ENCODE data around the gene COL6A2. TPM values are rescaled to one million over a fixed set of nuclear protein-coding genes. Genes with fewer than 3 reads are reported as not detected.

COL6A2 gene
- total RNA-seq, 1 experiment from 2014 or later = 15.0 TPM

DNA sequence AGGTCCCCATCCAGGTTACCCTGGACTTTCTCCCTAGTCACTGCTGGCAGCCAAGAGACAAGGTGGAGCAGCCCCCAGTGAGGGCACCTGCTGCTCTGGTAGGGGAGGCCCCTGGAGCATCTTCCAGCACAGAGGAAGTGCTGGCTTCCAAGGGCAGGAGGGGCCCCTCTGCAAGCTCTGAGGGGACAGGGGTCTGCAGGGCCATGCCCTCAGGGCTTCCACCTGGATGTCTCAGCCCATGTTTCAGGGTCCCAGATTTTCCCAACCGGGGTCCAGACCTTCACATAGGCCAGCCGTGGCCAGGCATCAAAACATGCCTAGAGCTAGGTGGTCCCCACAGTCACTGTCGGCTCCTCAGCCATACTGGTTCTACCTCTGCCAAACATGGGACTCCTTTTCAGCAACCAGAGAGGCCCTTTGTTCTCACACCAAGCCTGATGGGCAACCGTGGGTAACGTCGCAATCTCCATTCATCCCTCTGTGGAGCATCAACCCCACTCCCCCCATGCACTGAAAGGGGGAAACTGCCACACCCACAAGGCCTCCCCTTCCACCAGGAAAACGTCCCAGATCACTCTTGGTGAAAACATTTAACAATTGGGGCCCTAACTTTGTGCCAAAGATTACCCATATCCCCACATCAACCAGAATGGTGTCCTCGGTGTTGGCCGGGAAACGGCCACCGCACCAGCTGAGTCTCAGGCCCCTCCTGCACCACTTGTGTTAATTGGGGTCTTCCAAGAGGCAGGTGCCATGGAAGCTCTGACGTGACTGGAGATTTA is 1.9 kb upstream of the COL6A2 start:
- no peak overlapping the region for H3K4me3 ChIP-seq (ENCODE audit: low read depth, low read length, poor library complexity, severe bottlenecking)
- no peaks in the 10 kb centered on the region for H3K36me3 ChIP-seq (ENCODE audit: insufficient read depth, low read length, poor library complexity, severe bottlenecking)
- POLR2A ChIA-PET (ENCODE audit: low non-redundant PET) = no interaction called here
- no peaks in the 10 kb centered on the region for H3K27me3 ChIP-seq (replicated peaks; ENCODE audit: insufficient read depth, low read depth, low read length, poor library complexity)
- TF ChIP-seq EZH2 (IDR thresholded peaks at IDR 0.05; ENCODE audit: borderline replicate concordance, low read depth, low read length, poor library complexity, severe bottlenecking) = no peak
- TF ChIP-seq, protein P1, sequence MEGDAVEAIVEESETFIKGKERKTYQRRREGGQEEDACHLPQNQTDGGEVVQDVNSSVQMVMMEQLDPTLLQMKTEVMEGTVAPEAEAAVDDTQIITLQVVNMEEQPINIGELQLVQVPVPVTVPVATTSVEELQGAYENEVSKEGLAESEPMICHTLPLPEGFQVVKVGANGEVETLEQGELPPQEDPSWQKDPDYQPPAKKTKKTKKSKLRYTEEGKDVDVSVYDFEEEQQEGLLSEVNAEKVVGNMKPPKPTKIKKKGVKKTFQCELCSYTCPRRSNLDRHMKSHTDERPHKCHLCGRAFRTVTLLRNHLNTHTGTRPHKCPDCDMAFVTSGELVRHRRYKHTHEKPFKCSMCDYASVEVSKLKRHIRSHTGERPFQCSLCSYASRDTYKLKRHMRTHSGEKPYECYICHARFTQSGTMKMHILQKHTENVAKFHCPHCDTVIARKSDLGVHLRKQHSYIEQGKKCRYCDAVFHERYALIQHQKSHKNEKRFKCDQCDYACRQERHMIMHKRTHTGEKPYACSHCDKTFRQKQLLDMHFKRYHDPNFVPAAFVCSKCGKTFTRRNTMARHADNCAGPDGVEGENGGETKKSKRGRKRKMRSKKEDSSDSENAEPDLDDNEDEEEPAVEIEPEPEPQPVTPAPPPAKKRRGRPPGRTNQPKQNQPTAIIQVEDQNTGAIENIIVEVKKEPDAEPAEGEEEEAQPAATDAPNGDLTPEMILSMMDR (conservative IDR thresholded peaks at IDR 0.05; ENCODE audit: low read depth, low read length) = no peak
- no TSS peak for BruUV-seq (replicated peaks)
- no peak for DNase-seq (ENCODE audit: low spot score)
- intact Hi-C loops (cut with micrococcal nuclease; ENCODE audit: unreplicated experiment) = no loop called here
- no peak overlapping the region for H3K27ac ChIP-seq (ENCODE audit: low read depth, low read length, poor library complexity, severe bottlenecking)
- no peaks in the 10 kb centered on the region for H3K9me3 ChIP-seq (ENCODE audit: low read depth, low read length, poor library complexity, severe bottlenecking)
- no peaks in the 10 kb centered on the region for H3K4me1 ChIP-seq (ENCODE audit: insufficient read depth, low read length, poor library complexity, severe bottlenecking)
- CTCF ChIA-PET = no interaction called here

DNA sequence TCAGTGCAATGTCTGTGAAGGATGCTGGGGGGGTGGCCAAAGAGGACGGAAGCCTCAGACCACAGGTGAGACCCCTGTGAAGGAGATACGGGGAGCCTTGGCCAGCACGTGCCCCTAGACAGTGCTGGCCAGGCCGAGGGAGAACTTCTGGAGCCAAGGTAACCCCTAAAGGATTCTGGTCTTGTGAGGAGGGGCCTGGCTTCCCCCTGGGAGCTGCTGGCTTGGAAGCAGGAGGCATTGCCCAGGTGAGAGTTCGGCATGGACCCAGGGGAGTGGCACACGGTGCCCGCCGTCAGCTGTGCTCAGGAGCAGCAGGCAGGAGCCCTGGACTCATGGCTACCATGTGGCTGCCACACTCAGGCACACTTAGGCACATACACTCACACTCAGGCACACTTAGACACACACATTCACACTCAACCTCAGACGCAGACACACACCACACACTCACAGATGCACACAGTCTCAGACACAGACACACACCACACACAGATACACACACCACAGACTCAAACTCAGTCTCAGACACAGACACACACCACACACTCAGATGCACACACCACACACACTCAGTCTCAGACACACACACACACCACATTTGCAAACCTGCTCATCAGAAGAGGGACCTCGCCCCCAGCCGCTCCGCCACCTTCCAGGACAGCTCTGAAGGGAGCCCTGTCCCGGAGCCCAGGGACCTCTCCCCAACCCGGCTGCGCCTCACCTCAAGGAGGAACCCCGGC is 1.1 kb upstream of the COL6A2 start:
- TF ChIP-seq EZH2 (IDR thresholded peaks at IDR 0.05; ENCODE audit: borderline replicate concordance, low read depth, low read length, poor library complexity, severe bottlenecking) = no peak
- TF ChIP-seq, protein P1 (conservative IDR thresholded peaks at IDR 0.05; ENCODE audit: low read depth, low read length) = no peak
- ChIA-PET CTCF (no interaction called here), POLR2A (ENCODE audit: low non-redundant PET) (no interaction called here)
- no peaks in the 10 kb centered on the region for H3K4me1 ChIP-seq (ENCODE audit: insufficient read depth, low read length, poor library complexity, severe bottlenecking)
- intact Hi-C loops (cut with micrococcal nuclease; ENCODE audit: unreplicated experiment) = no loop called here
- no TSS peak for BruUV-seq (replicated peaks)
- H3K4me3 ChIP-seq (ENCODE audit: low read depth, low read length, poor library complexity, severe bottlenecking) = no peak overlapping the region
- H3K27me3 ChIP-seq (replicated peaks; ENCODE audit: insufficient read depth, low read depth, low read length, poor library complexity) = no peaks in the 10 kb centered on the region
- no peak for DNase-seq (ENCODE audit: low spot score)
- no peaks in the 10 kb centered on the region for H3K9me3 ChIP-seq (ENCODE audit: low read depth, low read length, poor library complexity, severe bottlenecking)
- no peak overlapping the region for H3K27ac ChIP-seq (ENCODE audit: low read depth, low read length, poor library complexity, severe bottlenecking)
- H3K36me3 ChIP-seq (ENCODE audit: insufficient read depth, low read length, poor library complexity, severe bottlenecking) = no peaks in the 10 kb centered on the region

DNA sequence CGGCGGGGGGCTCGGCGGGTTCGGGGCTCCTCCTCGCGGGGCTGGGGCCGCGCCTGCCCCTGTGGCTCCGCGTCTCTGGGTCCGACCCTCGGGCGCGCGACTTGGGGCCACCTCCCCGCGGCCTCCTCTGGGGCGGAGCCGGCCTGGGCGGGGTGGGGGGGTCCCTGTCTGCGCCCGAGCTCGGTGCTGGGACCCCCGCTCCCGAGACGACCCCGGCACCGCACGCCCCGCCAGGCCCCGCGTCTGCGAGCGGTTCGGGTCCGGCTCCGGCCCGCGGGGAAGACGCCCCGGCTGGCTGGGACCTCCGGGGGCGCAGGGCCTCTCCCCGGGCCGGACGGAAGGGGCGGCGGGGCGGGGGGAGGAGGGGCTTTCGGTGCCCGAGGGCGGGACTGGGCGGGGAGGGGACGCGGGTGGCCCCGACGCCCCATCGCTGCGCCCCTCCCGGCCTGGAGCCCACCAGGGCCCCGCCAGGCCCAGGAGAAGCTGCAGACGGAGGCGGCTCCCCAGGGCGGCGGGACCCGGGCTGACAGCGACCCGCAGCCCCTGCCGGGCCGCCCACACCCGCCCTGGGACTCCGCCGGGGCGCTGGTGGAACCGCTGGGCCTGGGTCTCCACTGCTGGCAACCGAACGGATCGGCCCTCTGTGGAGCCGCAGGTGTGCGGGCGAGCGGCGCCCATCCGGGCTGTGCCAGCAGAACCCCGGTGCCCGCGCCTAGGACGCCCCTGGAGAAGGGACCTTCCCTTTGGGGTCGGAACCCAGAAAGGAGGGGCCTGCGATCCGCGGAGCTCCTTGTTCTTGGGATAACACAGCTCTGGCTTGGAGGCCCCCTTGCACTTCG is 610 bp downstream of the COL6A2 start:
- Histone ChIP-seq H3K27ac (ENCODE audit: low read depth, low read length, poor library complexity, severe bottlenecking) (no peak overlapping the region), H3K36me3 (ENCODE audit: insufficient read depth, low read length, poor library complexity, severe bottlenecking) (no peaks in the 10 kb centered on the region), H3K4me1 (ENCODE audit: insufficient read depth, low read length, poor library complexity, severe bottlenecking) (no peaks in the 10 kb centered on the region), H3K9me3 (ENCODE audit: low read depth, low read length, poor library complexity, severe bottlenecking) (peaks cover 12% of the 10 kb centered on the region), H3K27me3 (replicated peaks; ENCODE audit: insufficient read depth, low read depth, low read length, poor library complexity) (peaks cover 2% of the 10 kb centered on the region), H3K4me3 (ENCODE audit: low read depth, low read length, poor library complexity, severe bottlenecking) (peak overlapping the region; percentile 59)
- CTCF ChIA-PET = no interaction called here
- no peak for TF ChIP-seq EZH2 (IDR thresholded peaks at IDR 0.05; ENCODE audit: borderline replicate concordance, low read depth, low read length, poor library complexity, severe bottlenecking)
- TF ChIP-seq, protein P1 (conservative IDR thresholded peaks at IDR 0.05; ENCODE audit: low read depth, low read length) = no peak
- no peak for DNase-seq (ENCODE audit: low spot score)
- intact Hi-C loops (cut with micrococcal nuclease; ENCODE audit: unreplicated experiment) = loop anchor here (2.0 kb wide), 1 partner anchor 126 kb away; no protein-coding TSS in a partner anchor
- BruUV-seq (replicated peaks) = no TSS peak
- POLR2A ChIA-PET (ENCODE audit: low non-redundant PET) = no interaction called here
